Measurements from ENCODE around the gene FBXO11.
"Not testable (repeated sequence)": the region's sequence is repeated elsewhere in the genome, so short reads cannot be mapped to it uniquely, and the experiment has no call there.

The FBXO11 gene

DNA sequence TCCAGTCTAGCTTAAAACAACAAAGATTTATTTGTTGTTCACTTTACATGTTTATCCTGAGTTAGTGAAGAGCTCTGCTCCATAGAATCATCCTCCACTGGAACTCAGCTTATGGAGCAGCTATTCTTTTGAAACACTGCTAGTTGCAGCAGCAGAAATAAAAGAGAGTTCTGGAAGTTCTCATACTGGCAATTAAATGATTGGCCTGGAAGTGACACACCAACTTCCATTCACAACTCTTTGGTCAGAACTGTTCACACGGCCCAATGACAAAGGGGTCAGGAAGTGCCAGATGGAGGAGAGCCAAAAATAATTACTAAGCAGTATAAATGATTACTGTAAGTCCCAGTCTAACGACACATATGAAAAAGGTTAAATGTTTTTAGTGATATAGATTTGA is 39.1 kb downstream of the FBXO11 start:
- H3K4me1 ChIP-seq, result peaks cover 0 to 39% (median 19%) of the 10 kb centered on the region in 4 donors
- intact Hi-C loops (cut with DNase I; ENCODE audit: low total_unique reads), result no loop called here
- peak in 1 of 2 donors; percentile 25 for DNase-seq
- H3K27me3 ChIP-seq, result no peaks in the 10 kb centered on the region
- no peaks in the 10 kb centered on the region for H3K9me3 ChIP-seq
- no peak overlapping the region for H3K4me3 ChIP-seq
- TF ChIP-seq, protein P1, sequence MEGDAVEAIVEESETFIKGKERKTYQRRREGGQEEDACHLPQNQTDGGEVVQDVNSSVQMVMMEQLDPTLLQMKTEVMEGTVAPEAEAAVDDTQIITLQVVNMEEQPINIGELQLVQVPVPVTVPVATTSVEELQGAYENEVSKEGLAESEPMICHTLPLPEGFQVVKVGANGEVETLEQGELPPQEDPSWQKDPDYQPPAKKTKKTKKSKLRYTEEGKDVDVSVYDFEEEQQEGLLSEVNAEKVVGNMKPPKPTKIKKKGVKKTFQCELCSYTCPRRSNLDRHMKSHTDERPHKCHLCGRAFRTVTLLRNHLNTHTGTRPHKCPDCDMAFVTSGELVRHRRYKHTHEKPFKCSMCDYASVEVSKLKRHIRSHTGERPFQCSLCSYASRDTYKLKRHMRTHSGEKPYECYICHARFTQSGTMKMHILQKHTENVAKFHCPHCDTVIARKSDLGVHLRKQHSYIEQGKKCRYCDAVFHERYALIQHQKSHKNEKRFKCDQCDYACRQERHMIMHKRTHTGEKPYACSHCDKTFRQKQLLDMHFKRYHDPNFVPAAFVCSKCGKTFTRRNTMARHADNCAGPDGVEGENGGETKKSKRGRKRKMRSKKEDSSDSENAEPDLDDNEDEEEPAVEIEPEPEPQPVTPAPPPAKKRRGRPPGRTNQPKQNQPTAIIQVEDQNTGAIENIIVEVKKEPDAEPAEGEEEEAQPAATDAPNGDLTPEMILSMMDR (IDR thresholded peaks at IDR 0.05), result no peak
- H3K36me3 ChIP-seq, result no peaks in the 10 kb centered on the region
- no peak overlapping the region for H3K27ac ChIP-seq

DNA sequence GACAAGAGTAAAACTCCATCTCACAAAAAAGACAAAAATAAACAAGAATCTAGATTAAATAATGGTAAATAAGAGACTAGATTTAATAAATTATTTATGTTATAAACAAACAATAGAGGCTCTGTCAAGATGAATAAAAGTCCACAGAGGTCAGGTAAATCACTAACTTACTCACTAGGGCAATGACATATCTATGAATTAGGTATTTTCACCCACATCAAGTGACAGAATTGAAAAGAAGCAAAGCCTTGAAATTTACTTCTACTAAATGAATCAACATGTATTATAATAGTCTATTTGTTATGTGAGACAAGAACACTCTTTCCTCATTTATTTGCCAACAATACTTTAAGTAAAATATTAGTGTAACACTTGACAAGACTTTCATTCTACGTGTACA is 41.7 kb downstream of the FBXO11 start:
- TF ChIP-seq, protein P1 (IDR thresholded peaks at IDR 0.05), result no peak
- Histone ChIP-seq H3K4me1 (peaks cover 0 to 37% (median 16%) of the 10 kb centered on the region in 4 donors), H3K27me3 (no peaks in the 10 kb centered on the region), H3K36me3 (no peaks in the 10 kb centered on the region), H3K9me3 (no peaks in the 10 kb centered on the region), H3K27ac (no peak overlapping the region), H3K4me3 (no peak overlapping the region)
- DNase-seq, result no peak
- intact Hi-C loops (cut with DNase I; ENCODE audit: low total_unique reads), result no loop called here

DNA sequence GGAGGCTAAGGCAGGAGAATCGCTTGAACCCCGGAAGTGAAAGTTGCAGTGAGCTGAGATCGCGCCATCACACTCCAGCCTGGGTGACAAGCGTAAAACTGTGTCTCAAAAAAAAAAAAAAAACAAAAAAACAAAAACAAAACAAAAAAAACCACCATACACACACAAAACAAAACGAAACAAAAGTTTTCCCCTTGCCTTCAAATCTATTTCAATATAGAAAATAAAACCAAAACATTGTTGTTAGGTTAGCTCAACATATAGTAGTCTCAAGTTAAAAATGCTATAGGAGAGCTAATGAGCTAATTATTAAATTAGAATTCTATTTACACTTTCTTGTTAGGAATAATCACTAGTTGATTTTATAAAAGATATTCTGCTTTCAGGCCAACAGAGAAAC is 43.3 kb downstream of the FBXO11 start:
- no peak overlapping the region for H3K4me3 ChIP-seq
- no peak overlapping the region for H3K27ac ChIP-seq
- TF ChIP-seq, protein P1 (IDR thresholded peaks at IDR 0.05), result no peak
- H3K4me1 ChIP-seq, result peaks cover 0 to 40% (median 11%) of the 10 kb centered on the region in 4 donors
- H3K36me3 ChIP-seq, result no peaks in the 10 kb centered on the region
- no peaks in the 10 kb centered on the region for H3K9me3 ChIP-seq
- DNase-seq, result no peak
- H3K27me3 ChIP-seq, result no peaks in the 10 kb centered on the region
- intact Hi-C loops (cut with DNase I; ENCODE audit: low total_unique reads), result no loop called here

DNA sequence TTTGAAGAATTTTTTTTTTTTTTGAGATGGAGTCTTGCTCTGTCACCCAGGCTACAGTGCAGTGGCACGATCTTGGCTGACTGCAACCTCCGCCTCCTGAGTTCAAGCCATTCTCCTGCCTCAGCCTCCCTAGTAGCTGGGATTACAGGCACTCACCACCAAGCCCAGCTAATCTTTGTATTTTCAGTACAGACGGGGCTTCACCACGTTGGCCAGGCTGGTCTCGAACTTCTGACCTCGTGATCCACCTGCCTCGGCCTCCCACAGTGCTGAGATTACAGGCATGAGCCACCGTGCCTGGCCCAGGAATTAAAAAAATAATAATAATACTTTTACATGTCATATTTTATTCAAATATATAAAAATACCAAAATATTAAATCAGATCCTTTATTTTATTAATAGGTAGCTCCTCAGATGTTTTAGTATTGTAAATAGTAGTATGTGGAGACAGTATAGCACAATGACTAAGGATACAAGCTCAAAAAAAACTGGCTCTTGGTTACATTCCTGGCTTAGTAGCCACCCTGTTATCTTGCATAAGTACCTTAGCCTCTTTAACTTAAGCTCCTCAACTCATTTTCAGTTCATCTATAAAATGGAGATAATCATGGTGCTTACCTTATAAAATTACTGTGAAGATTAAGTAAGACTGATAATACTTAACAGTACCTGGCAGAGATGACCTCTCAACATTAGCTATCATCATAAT is 53.1 kb downstream of the FBXO11 start:
- not testable (repeated sequence) for H3K4me3 ChIP-seq, H3K36me3 ChIP-seq, H3K27me3 ChIP-seq, DNase-seq, H3K9me3 ChIP-seq, H3K27ac ChIP-seq
- H3K4me1 ChIP-seq, result peaks cover 0 to 67% (median 2%) of the 10 kb centered on the region in 4 donors
- intact Hi-C loops (cut with DNase I; ENCODE audit: low total_unique reads), result loop anchor here (10.0 kb wide), 1 partner anchor 572 kb away; no protein-coding TSS in a partner anchor

DNA sequence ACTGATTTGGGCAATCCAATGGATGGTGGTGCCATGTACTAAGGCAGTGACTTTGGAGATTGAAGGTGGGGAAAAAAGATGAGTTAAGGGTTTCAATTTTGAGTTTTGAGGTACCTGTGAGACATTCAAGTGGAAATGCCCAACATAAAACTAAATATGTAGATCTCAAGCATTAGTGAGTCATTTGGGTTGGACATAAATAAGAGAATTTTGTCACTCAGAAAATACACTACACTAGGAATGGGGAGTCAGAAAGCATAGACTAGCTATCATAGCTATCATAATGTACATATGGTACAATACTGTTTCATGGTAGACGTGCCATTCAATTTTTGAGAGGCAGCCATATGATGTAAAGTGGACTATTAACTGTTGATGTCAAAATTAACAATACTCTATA is 56.1 kb downstream of the FBXO11 start:
- no peak for DNase-seq
- Histone ChIP-seq H3K36me3 (no peaks in the 10 kb centered on the region), H3K9me3 (no peaks in the 10 kb centered on the region), H3K4me1 (peaks cover 0 to 50% (median 4%) of the 10 kb centered on the region in 4 donors), H3K4me3 (no peak overlapping the region), H3K27ac (no peak overlapping the region), H3K27me3 (no peaks in the 10 kb centered on the region)
- TF ChIP-seq, protein P1 (IDR thresholded peaks at IDR 0.05), result no peak
- intact Hi-C loops (cut with DNase I; ENCODE audit: low total_unique reads), result loop anchor here (10.0 kb wide), 1 partner anchor 575 kb away; no protein-coding TSS in a partner anchor

DNA sequence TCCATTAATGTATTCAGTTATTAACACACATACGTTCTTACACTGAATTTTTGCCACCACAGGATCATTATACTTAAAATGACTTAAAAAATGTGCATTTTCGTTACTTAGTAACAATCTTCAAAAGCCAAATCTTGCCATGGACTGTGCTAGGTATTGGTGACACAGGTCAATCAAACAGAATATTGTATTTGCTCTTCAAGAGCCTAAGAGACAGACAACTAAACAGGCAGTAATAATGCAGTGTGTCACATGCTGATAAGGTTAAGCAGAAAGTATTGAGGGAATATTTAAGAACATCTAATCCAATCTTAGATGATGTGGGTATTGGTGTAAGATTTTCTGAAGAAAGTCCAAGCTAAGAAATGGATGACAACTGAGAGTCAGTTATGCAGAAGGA is 56.9 kb downstream of the FBXO11 start:
- H3K9me3 ChIP-seq, result no peaks in the 10 kb centered on the region
- DNase-seq, result no peak
- H3K27ac ChIP-seq, result no peak overlapping the region
- peaks cover 0 to 48% (median 4%) of the 10 kb centered on the region in 4 donors for H3K4me1 ChIP-seq
- intact Hi-C loops (cut with DNase I; ENCODE audit: low total_unique reads), result no loop called here
- H3K27me3 ChIP-seq, result no peaks in the 10 kb centered on the region
- H3K4me3 ChIP-seq, result no peak overlapping the region
- TF ChIP-seq, protein P1 (IDR thresholded peaks at IDR 0.05), result no peak
- H3K36me3 ChIP-seq, result no peaks in the 10 kb centered on the region

Data from tibial artery (tissue), 4 donors.